GM12878 (cell line): ENCODE measurements around the gene VIPR1. TPM values are rescaled to one million over a fixed set of nuclear protein-coding genes. Genes with fewer than 3 reads are reported as not detected.

Experiments
- ATAC-seq: fragments of 200-7000 bp; cut with Tn5 transposase; 3 replicates; pipeline ENCODE4 v1.9.1; 2020; ENCODE audit warnings: mild to moderate bottlenecking, moderate library complexity
- BruUV-seq: library from RNA; stranded (reverse); fragments of 400-500 nt; replicated peaks from 2 replicates; lab custom pipeline; 2021; lab: Mats Ljungman, UMichigan
- CTCF ChIA-PET: fragments of 300-600 bp; sonication (Branson Sonifier 250); formaldehyde crosslinking; extraction: SDS; loops from one replicate; lab custom pipeline; 2021; ENCODE audit warnings: inconsistent platforms; lab: Yijun Ruan, JAX
- POLR2A ChIA-PET: fragments of 350-600 bp; formaldehyde crosslinking; extraction: SDS; loops from one replicate; lab custom pipeline; 2021; ENCODE audit warnings: inconsistent platforms; lab: Charles Lee
- RAD21 ChIA-PET: fragments of 300-600 bp; sonication (Branson Sonifier 250); formaldehyde crosslinking; loops from one replicate; lab custom pipeline; 2023; ENCODE audit warnings: antibody characterized with exemption; ENCODE audit not compliant: unreplicated experiment; lab: Charles Lee
- SMC1A ChIA-PET: fragments of 300-600 bp; sonication (Branson Sonifier 250); formaldehyde crosslinking; loops from one replicate; lab custom pipeline; 2023; ENCODE audit not compliant: unreplicated experiment, uncharacterized antibody; lab: Charles Lee
- DNase-seq: peaks from one replicate; pipeline ENCODE4 v3.0.0-alpha.2; 2011; ENCODE audit warnings: low read depth, low spot score
- FAIRE-seq: peaks from 3 replicates; lab custom pipeline; 2011; peaks lifted over from hg19 to GRCh38; lab: Jason Lieb, UNC
- H2AFZ ChIP-seq: 2 replicates; pipeline ENCODE4 v1.6.0; 2011; ENCODE audit warnings: low read depth, low read length, control low read depth; ENCODE audit not compliant: control insufficient read depth
- H3K27ac ChIP-seq: 2 replicates; pipeline ENCODE4 v1.5.1; 2011; ENCODE audit warnings: control low read depth; ENCODE audit not compliant: control insufficient read depth, insufficient read depth
- H3K27me3 ChIP-seq, 2 experiments: replicated peaks in 1 of 2; 2 replicates each; pipeline versions ENCODE4 v1.6.0 to v1.6.1; 2011; ENCODE audit warnings: low read length in 1 of 2; ENCODE audit not compliant: control insufficient read depth in 2 of 2, insufficient read depth in 2 of 2
- H3K36me3 ChIP-seq, 2 experiments: 2 replicates each; pipeline ENCODE4 v1.5.1; 2011; ENCODE audit warnings: low read length in 1 of 2; ENCODE audit not compliant: control insufficient read depth in 2 of 2, insufficient read depth in 2 of 2
- H3K4me1 ChIP-seq: 2 replicates; pipeline ENCODE4 v1.6.1; 2011; ENCODE audit warnings: mild to moderate bottlenecking, low read length, moderate library complexity, mixed read lengths; ENCODE audit not compliant: control insufficient read depth, insufficient read depth
- H3K4me2 ChIP-seq: 2 replicates; pipeline ENCODE4 v1.6.0; 2011; ENCODE audit warnings: control low read depth; ENCODE audit not compliant: control insufficient read depth, insufficient read depth
- H3K4me3 ChIP-seq: fragments of 200-600 bp; sonication (generic); 2 replicates; pipeline ENCODE4 v1.5.1; 2016
- H3K79me2 ChIP-seq: 2 replicates; pipeline ENCODE4 v1.6.0; 2011; ENCODE audit warnings: low read length; ENCODE audit not compliant: control insufficient read depth, insufficient read depth
- H3K9ac ChIP-seq: 2 replicates; pipeline ENCODE4 v1.8.0; 2011; ENCODE audit warnings: low read length, control low read depth, mixed read lengths; ENCODE audit not compliant: control insufficient read depth, insufficient read depth
- H3K9me3 ChIP-seq: replicated peaks from 3 replicates; pipeline ENCODE4 v1.5.1; 2011; ENCODE audit warnings: mild to moderate bottlenecking, low read length; ENCODE audit not compliant: control insufficient read depth, insufficient read depth
- H4K20me1 ChIP-seq: 2 replicates; pipeline ENCODE4 v1.6.0; 2011; ENCODE audit not compliant: control insufficient read depth, insufficient read depth
- ASH2L ChIP-seq: fragments of 300-600, 200-600 bp; sonication (generic); IDR thresholded peaks from 2 replicates; pipeline ENCODE4 v1.6.1; 2017; ENCODE audit warnings: low read depth, mild to moderate bottlenecking, borderline replicate concordance
- CTCF ChIP-seq, 3 experiments: IDR thresholded peaks in 2 of 3; conservative IDR thresholded peaks in 1 of 3; 2 replicates each; pipeline ENCODE4 v1.5.1; 2011; ENCODE audit warnings: low read depth in 3 of 3, low read length in 3 of 3, mild to moderate bottlenecking in 3 of 3, control low read depth in 2 of 3, moderate library complexity in 2 of 3, inconsistent platforms in 1 of 3, mixed read lengths in 1 of 3; ENCODE audit not compliant: control insufficient read depth in 2 of 3, insufficient read depth in 1 of 3; ENCODE audit errors: extremely low read depth in 1 of 3
- IRF3 ChIP-seq: fragments of 450-650 bp; IDR thresholded peaks from 2 replicates; pipeline ENCODE4 v1.6.1; 2014; ENCODE audit warnings: mild to moderate bottlenecking
- KLF5 ChIP-seq: fragments of 450-650 bp; IDR thresholded peaks from 2 replicates; pipeline ENCODE4 v1.6.1; 2014; ENCODE audit warnings: mild to moderate bottlenecking; ENCODE audit not compliant: partially characterized antibody
- NFXL1 ChIP-seq: fragments of 450-650 bp; IDR thresholded peaks from 2 replicates; pipeline ENCODE4 v1.6.1; 2017; ENCODE audit warnings: antibody characterized with exemption, mild to moderate bottlenecking, borderline replicate concordance
- STAT3 ChIP-seq: IDR thresholded peaks from 2 replicates; pipeline ENCODE4 v1.6.1; 2011; ENCODE audit warnings: low read depth, low read length, improper control_type of control experiment
- USF1 ChIP-seq: IDR thresholded peaks from 2 replicates; pipeline ENCODE4 v1.6.1; 2011; ENCODE audit warnings: borderline replicate concordance, low read depth, mild to moderate bottlenecking, moderate library complexity, mixed read lengths, low read length; ENCODE audit not compliant: insufficient read depth; ENCODE audit errors: extremely low read length
- WGBS: methylation state at CpG from one replicate; pipeline ENCODE4 v1.1.6; 2016; ENCODE audit warnings: low lambda C conversion rate; ENCODE audit not compliant: insufficient replicate concordance, insufficient coverage; ENCODE audit errors: missing lambda C conversion rate; 5-methylcytosine and 5-hydroxymethylcytosine counted together
- in situ Hi-C: fragments of 300-500 bp; cut with MboI; formaldehyde crosslinking; loops from 9 replicates; pipeline ENCODE4 v1.14.3; 2018; ENCODE audit warnings: mixed read lengths
- intact Hi-C: fragments of 100-400 bp; cut with micrococcal nuclease; formaldehyde crosslinking; loops from one replicate; pipeline ENCODE4 v1.14.2; 2022; ENCODE audit not compliant: unreplicated experiment
- polyA plus RNA-seq, 11 experiments: library from polyadenylated mRNA; depleted of rRNA in 4 of 11; unstranded in 6 of 11; stranded (reverse) in 5 of 11; fragments of >200 nt; fragmentation: Nextera tagmentation in 4 of 11; fragmentation: Illumina TruSeq in 1 of 11; extraction: Ambion mirVana in 4 of 11; extraction: Trizol in 1 of 11; gene quantifications; 1 replicate in 1 of 11; 2 replicates in 10 of 11; pipeline versions ENCODE4 v1.2.1 to v1.2.3, GENCODE V29; 2011 to 2016; ENCODE audit warnings: inconsistent platforms in 2 of 11, missing spikeins in 2 of 11, low read depth in 1 of 11
- total RNA-seq, 4 experiments: library from RNA; depleted of rRNA in 3 of 4; stranded (reverse); fragments of >200 nt in 3 of 4; fragmentation: Illumina TruSeq in 1 of 4; extraction: Trizol in 1 of 4; gene quantifications; 2 replicates each; pipeline versions ENCODE4 v1.2.1 to v1.2.3, GENCODE V29; 2013 to 2021

VIPR1 gene
- total and polyA plus RNA-seq, 10 of the 15 experiments (the other 5 are each of a cell fraction or from before 2014, with no cell fraction given), result 0.03 to 0.28 (median 0.12) TPM; not detected in 6

GRCh38 chr3:42517117-42517516 lies 14.7 kb downstream of the VIPR1 start:
- ChIA-PET RAD21 (no interaction called here), CTCF (no interaction called here), SMC1A (no interaction called here), POLR2A (interaction anchor here (0.5 kb wide), 1 partner anchor 12 kb away, joined by 5 read pairs; no protein-coding TSS in a partner anchor)
- in situ Hi-C loops, result no loop called here
- Histone ChIP-seq H3K4me2 (no peak overlapping the region), H4K20me1 (no peaks in the 10 kb centered on the region), H3K27me3 (no peaks in the 10 kb centered on the region), H3K27ac (no peak overlapping the region), H3K36me3 (no peaks in the 10 kb centered on the region), H3K9ac (no peak overlapping the region), H3K9me3 (no peaks in the 10 kb centered on the region), H3K79me2 (no peaks in the 10 kb centered on the region), H3K4me3 (no peak overlapping the region)
- intact Hi-C loops, result no loop called here
- DNase-seq (no peak), ATAC-seq (no peak), FAIRE-seq (no peak)
- 2% methylated on average over 4 of the region's 4 CpGs for WGBS
- BruUV-seq, result no TSS peak
- TF ChIP-seq IRF3, result no peak
- TF ChIP-seq KLF5, result no peak
- TF ChIP-seq NFXL1, result no peak
- TF ChIP-seq, all 136 proteins: peak for 0
- no peaks in the 10 kb centered on the region for H3K4me1 ChIP-seq
- H2AFZ ChIP-seq, result no peak overlapping the region

- SMC1A ChIA-PET, result no interaction called here
- H2AFZ ChIP-seq, result no peak overlapping the region
- H3K4me2 ChIP-seq, result no peak overlapping the region
- H3K79me2 ChIP-seq, result no peaks in the 10 kb centered on the region
- intact Hi-C loops (no loop called here), in situ Hi-C loops (no loop called here)
- BruUV-seq, result no TSS peak
- H3K27ac ChIP-seq, result no peak overlapping the region
- FAIRE-seq, result no peak
- no peaks in the 10 kb centered on the region for H3K27me3 ChIP-seq
- no peaks in the 10 kb centered on the region for H4K20me1 ChIP-seq
- TF ChIP-seq USF1, result no peak
- peak; percentile 20 to 25 (median 22); a peak in 4 of 6 replicates for TF ChIP-seq CTCF (IDR thresholded peaks at IDR 0.05 in 2 of 3, conservative IDR thresholded peaks at IDR 0.05 in 1 of 3; ENCODE audit: control insufficient read depth in 2 of 3, extremely low read depth in 1 of 3, insufficient read depth in 1 of 3, low read depth in 3 of 3, low read length in 3 of 3)
- TF ChIP-seq ASH2L, result no peak
- no peak for TF ChIP-seq STAT3
- no peak overlapping the region for H3K4me3 ChIP-seq
- ATAC-seq, result peak; percentile 54
- H3K9me3 ChIP-seq, result no peaks in the 10 kb centered on the region
- no peak overlapping the region for H3K9ac ChIP-seq
- H3K36me3 ChIP-seq, result no peaks in the 10 kb centered on the region
- no peaks in the 10 kb centered on the region for H3K4me1 ChIP-seq
- RAD21 ChIA-PET, result no interaction called here
- CTCF ChIA-PET, result interaction anchor here (1.0 kb wide), 1 partner anchor 34 kb away, joined by 3 read pairs; no protein-coding TSS in a partner anchor
- WGBS, result 41% methylated on average over 6 of the region's 6 CpGs
- no peak for DNase-seq
- POLR2A ChIA-PET, result no interaction called here
Measured at GRCh38 chr3:42518800-42519567, 16.5 kb downstream of the VIPR1 start.
